H1 (cell line): ENCODE results near the gene ENKD1. TPM values are rescaled to one million over a fixed set of nuclear protein-coding genes. Genes with fewer than 3 reads are reported as not detected.

Experiments
- CTCF ChIA-PET: fragments of 300-600 bp; sonication (Branson Sonifier 250); formaldehyde crosslinking; loops from one replicate; lab custom pipeline; 2021; ENCODE audit not compliant: partially characterized antibody; lab: Charles Lee
- POLR2A ChIA-PET: fragments of 300-600 bp; sonication (Branson Sonifier 250); formaldehyde crosslinking; loops from one replicate; lab custom pipeline; 2021; ENCODE audit warnings: inconsistent platforms; ENCODE audit not compliant: partially characterized antibody; lab: Charles Lee
- DNase-seq, 2 experiments: peaks; one replicate each; pipeline versions ENCODE4 v3.0.0 to v3.0.0-alpha.2; 2010 to 2022; ENCODE audit warnings: low spot score in 2 of 2, low read depth in 1 of 2, mixed read lengths in 1 of 2
- FAIRE-seq: peaks from 2 replicates; lab custom pipeline; 2011; peaks lifted over from hg19 to GRCh38; lab: Jason Lieb, UNC
- H2AFZ ChIP-seq: 2 replicates; pipeline ENCODE4 v1.8.1; 2012; ENCODE audit warnings: low read length, inconsistent platforms
- H2AK5ac ChIP-seq: 2 replicates; pipeline ENCODE4 v1.6.1; 2013; ENCODE audit warnings: low read depth, low read length
- H2BK120ac ChIP-seq: replicated peaks from 2 replicates; pipeline ENCODE3; 2013; ENCODE audit warnings: low read depth, low read length, inconsistent platforms
- H2BK12ac ChIP-seq: 2 replicates; pipeline ENCODE4 v1.6.1; 2013; ENCODE audit warnings: low read depth, low read length
- H2BK15ac ChIP-seq: 2 replicates; pipeline ENCODE4 v1.6.1; 2013; ENCODE audit warnings: low read length
- H2BK20ac ChIP-seq: 2 replicates; pipeline ENCODE4 v1.6.1; 2013; ENCODE audit warnings: low read length
- H2BK5ac ChIP-seq: 2 replicates; pipeline ENCODE4 v1.6.1; 2013; ENCODE audit warnings: low read depth, low read length
- H3K14ac ChIP-seq: 2 replicates; pipeline ENCODE4 v1.6.1; 2013; ENCODE audit warnings: inconsistent platforms; ENCODE audit not compliant: insufficient read length
- H3K18ac ChIP-seq: 2 replicates; pipeline ENCODE4 v1.6.1; 2013; ENCODE audit warnings: low read length; ENCODE audit errors: extremely low read depth
- H3K23ac ChIP-seq: 2 replicates; pipeline ENCODE4 v1.6.1; 2013; ENCODE audit warnings: inconsistent platforms; ENCODE audit not compliant: insufficient read length
- H3K23me2 ChIP-seq: 2 replicates; pipeline ENCODE4 v1.6.1; 2013; ENCODE audit warnings: low read depth, low read length
- H3K27ac ChIP-seq: 2 replicates; pipeline ENCODE4 v1.6.1; 2011; ENCODE audit warnings: low read depth, low read length, inconsistent platforms
- H3K27me3 ChIP-seq, 4 experiments: replicated peaks in 1 of 4; 1 replicate in 1 of 4; 2 replicates in 3 of 4; pipeline versions ENCODE4 v1.6.1 to v1.8.1; 2011 to 2013; ENCODE audit warnings: low read length in 3 of 4, mild to moderate bottlenecking in 3 of 4, inconsistent platforms in 2 of 4, mixed read lengths in 2 of 4, moderate library complexity in 1 of 4; ENCODE audit not compliant: control insufficient read depth in 3 of 4, insufficient read depth in 3 of 4; ENCODE audit errors: extremely low read depth in 1 of 4
- H3K36me3 ChIP-seq, 4 experiments: 2 replicates each; pipeline versions ENCODE4 v1.6.1 to v1.8.1; 2011 to 2013; ENCODE audit warnings: mild to moderate bottlenecking in 4 of 4, low read length in 3 of 4, moderate library complexity in 2 of 4, control low read depth in 1 of 4, inconsistent platforms in 1 of 4; ENCODE audit not compliant: insufficient read depth in 4 of 4, control insufficient read depth in 2 of 4
- H3K4ac ChIP-seq: replicated peaks from 2 replicates; pipeline ENCODE3; 2013; ENCODE audit warnings: low read length, low read depth, mixed read lengths, inconsistent platforms; ENCODE audit not compliant: insufficient read length
- H3K4me1 ChIP-seq, 4 experiments: replicated peaks in 1 of 4; 1 replicate in 1 of 4; 2 replicates in 3 of 4; pipeline versions ENCODE4 v1.6.1 to v1.8.1; 2011 to 2013; ENCODE audit warnings: low read length in 3 of 4, inconsistent platforms in 2 of 4, mixed read lengths in 1 of 4; ENCODE audit not compliant: insufficient read depth in 4 of 4, control insufficient read depth in 3 of 4
- H3K4me2 ChIP-seq, 2 experiments: 2 replicates each; pipeline versions ENCODE4 v1.6.1 to v1.8.1; 2011 to 2013; ENCODE audit warnings: low read depth in 2 of 2, low read length in 2 of 2, control low read depth in 1 of 2, inconsistent platforms in 1 of 2, mild to moderate bottlenecking in 1 of 2; ENCODE audit not compliant: insufficient read depth in 1 of 2
- H3K4me3 ChIP-seq, 4 experiments: fragments of 200-600, 300-600 bp in 1 of 4; sonication (generic), shearing (Covaris generic), sonication (Bioruptor Twin) in 1 of 4; 2 replicates each; pipeline versions ENCODE4 v1.5.1 to v1.8.1; 2011 to 2016; ENCODE audit warnings: low read length in 4 of 4, low read depth in 3 of 4, control low read depth in 2 of 4, inconsistent platforms in 2 of 4, mild to moderate bottlenecking in 2 of 4, mixed read lengths in 1 of 4, moderate library complexity in 1 of 4; ENCODE audit not compliant: insufficient read depth in 2 of 4; ENCODE audit errors: extremely low read depth in 1 of 4
- H3K56ac ChIP-seq: replicated peaks from 2 replicates; pipeline ENCODE3; 2013; ENCODE audit warnings: low read depth, mild to moderate bottlenecking, mixed read lengths, low read length, inconsistent platforms; ENCODE audit not compliant: insufficient read length
- H3K79me1 ChIP-seq: 2 replicates; pipeline ENCODE4 v1.6.1; 2013; ENCODE audit warnings: low read depth, low read length, control low read depth
- H3K79me2 ChIP-seq, 2 experiments: 2 replicates each; pipeline versions ENCODE4 v1.6.1 to v1.8.1; 2012 to 2013; ENCODE audit warnings: low read length in 2 of 2, mild to moderate bottlenecking in 2 of 2, inconsistent platforms in 1 of 2; ENCODE audit not compliant: insufficient read depth in 2 of 2, control insufficient read depth in 1 of 2
- H3K9ac ChIP-seq, 4 experiments: replicated peaks in 1 of 4; 1 replicate in 1 of 4; 2 replicates in 3 of 4; pipeline versions ENCODE4 v1.6.1 to v1.8.1; 2011 to 2013; ENCODE audit warnings: low read depth in 3 of 4, low read length in 3 of 4, control low read depth in 2 of 4, mild to moderate bottlenecking in 2 of 4, moderate library complexity in 2 of 4, inconsistent platforms in 1 of 4; ENCODE audit errors: extremely low read depth in 1 of 4
- H3K9me3 ChIP-seq, 2 experiments: 2 replicates each; pipeline versions ENCODE4 v1.6.1 to v1.8.1; 2012 to 2013; ENCODE audit warnings: mild to moderate bottlenecking in 2 of 2, moderate library complexity in 2 of 2, control low read depth in 1 of 2, inconsistent platforms in 1 of 2, low read depth in 1 of 2, low read length in 1 of 2, mixed read lengths in 1 of 2; ENCODE audit not compliant: insufficient read depth in 2 of 2
- H4K20me1 ChIP-seq, 2 experiments: replicated peaks in 1 of 2; 2 replicates each; pipeline versions ENCODE3 to v1.8.1; 2011 to 2013; ENCODE audit warnings: inconsistent platforms in 2 of 2, low read length in 2 of 2, mild to moderate bottlenecking in 1 of 2; ENCODE audit not compliant: insufficient read depth in 2 of 2, control insufficient read depth in 1 of 2
- H4K5ac ChIP-seq: 2 replicates; pipeline ENCODE4 v1.6.1; 2013; ENCODE audit warnings: low read length, low read depth, mixed read lengths, inconsistent platforms; ENCODE audit not compliant: insufficient read length
- H4K8ac ChIP-seq: 2 replicates; pipeline ENCODE4 v1.8.0; 2013; ENCODE audit warnings: mild to moderate bottlenecking, moderate library complexity, low read length, inconsistent platforms; ENCODE audit not compliant: insufficient read depth; ENCODE audit errors: extremely low read depth
- H4K91ac ChIP-seq: replicated peaks from 2 replicates; pipeline ENCODE3; 2013; ENCODE audit warnings: low read length, mixed read lengths, inconsistent platforms; ENCODE audit not compliant: insufficient read length
- GABPA ChIP-seq: IDR thresholded peaks from 2 replicates; pipeline ENCODE4 v1.6.1; 2011; ENCODE audit warnings: mild to moderate bottlenecking, low read length, moderate library complexity, borderline replicate concordance; ENCODE audit not compliant: insufficient read depth
- KDM4A ChIP-seq: IDR thresholded peaks from one replicate; pipeline ENCODE4 v1.7.1; 2012; ENCODE audit warnings: low read depth, mild to moderate bottlenecking, moderate library complexity, low read length, inconsistent platforms; ENCODE audit not compliant: severe bottlenecking
- NANOG ChIP-seq: IDR thresholded peaks from 2 replicates; pipeline ENCODE4 v1.6.1; 2011; ENCODE audit warnings: low read length, low read depth, mild to moderate bottlenecking, inconsistent platforms; ENCODE audit not compliant: insufficient read depth, poor library complexity, severe bottlenecking
- RBBP5 ChIP-seq: IDR thresholded peaks from 2 replicates; pipeline ENCODE4 v1.7.1; 2012; ENCODE audit warnings: low read depth, mild to moderate bottlenecking, inconsistent platforms, low read length, moderate library complexity, borderline replicate concordance
- SIN3A ChIP-seq, 2 experiments: IDR thresholded peaks in 1 of 2; conservative IDR thresholded peaks in 1 of 2; 2 replicates each; pipeline ENCODE4 v1.6.1; 2011 to 2012; ENCODE audit warnings: low read length in 2 of 2, improper control_type of control experiment in 1 of 2, low read depth in 1 of 2, mild to moderate bottlenecking in 1 of 2
- TAF7 ChIP-seq: optimal IDR thresholded peaks from 2 replicates; pipeline ENCODE3; 2011; ENCODE audit warnings: low read depth, mild to moderate bottlenecking, inconsistent platforms, low read length, moderate library complexity, borderline replicate concordance
- TEAD4 ChIP-seq: IDR thresholded peaks from 2 replicates; pipeline ENCODE4 v1.6.1; 2012; ENCODE audit warnings: low read depth, low read length, inconsistent platforms, mixed read lengths
- ZNF274 ChIP-seq: IDR thresholded peaks from 2 replicates; pipeline ENCODE4 v1.7.0; 2012; ENCODE audit warnings: low read length, borderline replicate concordance; ENCODE audit errors: extremely low read depth
- WGBS, 2 experiments: shearing (Covaris generic) in 1 of 2; methylation state at CpG; one replicate each; pipeline versions ENCODE4 v1.1.6 to v1.1.7; 2013 to 2015; ENCODE audit warnings: low lambda C conversion rate in 2 of 2, mixed read lengths in 2 of 2, inconsistent platforms in 1 of 2, low coverage in 1 of 2, missing lambda C conversion rate in 1 of 2; ENCODE audit not compliant: insufficient replicate concordance in 2 of 2, insufficient coverage in 1 of 2, insufficient read length in 1 of 2; ENCODE audit errors: extremely low coverage in 1 of 2, missing lambda C conversion rate in 1 of 2; 5-methylcytosine and 5-hydroxymethylcytosine counted together
- polyA plus RNA-seq, 7 experiments: library from polyadenylated mRNA; depleted of rRNA in 3 of 7; stranded (reverse) in 5 of 7; unstranded in 2 of 7; fragments of >200 nt in 5 of 7; fragments of 200-250 nt in 2 of 7; gene quantifications; 1 replicate in 5 of 7; 2 replicates in 1 of 7; 4 replicates in 1 of 7; pipeline versions ENCODE4 v1.2.1 to v1.2.3, GENCODE V29; 2011 to 2013; ENCODE audit warnings: missing spikeins in 2 of 7, mixed read lengths in 2 of 7
- total RNA-seq: library from RNA; stranded (reverse); fragmentation: NEBNext Ultra II Directional; extraction: Animal tissue kit (Norgen Biotek cat#: 25700); gene quantifications from 2 replicates; pipeline ENCODE4 v1.2.1, GENCODE V29; 2021

The ENKD1 gene
- total and polyA plus RNA-seq, 2 of the 8 experiments (the other 6 are each of a cell fraction or from before 2014, with no cell fraction given) = 12.9 to 16.1 TPM

GRCh38 chr16:67652578-67653127, 13.9 kb downstream of the ENKD1 start:
- no peak overlapping the region for H3K23ac ChIP-seq
- WGBS, 2 experiments = 52% methylated on average over 2 of the region's 59 CpGs; no CpG with 5 or more reads in 1 of the 2 experiments
- H3K27ac ChIP-seq = no peak overlapping the region
- H2BK5ac ChIP-seq = no peak overlapping the region
- H4K8ac ChIP-seq = no peak overlapping the region
- no peak overlapping the region for H2BK20ac ChIP-seq
- H3K23me2 ChIP-seq = peaks cover 5% of the 10 kb centered on the region; the same call in 1 of the 2 replicates
- H2AK5ac ChIP-seq = no peak overlapping the region
- peaks cover 2 to 29% (median 20%) of the 10 kb centered on the region in 4 experiments; a peak in 5 of 7 replicates for H3K27me3 ChIP-seq
- no peaks in the 10 kb centered on the region for H3K9me3 ChIP-seq
- H3K4ac ChIP-seq = no peak overlapping the region
- H4K91ac ChIP-seq = no peak overlapping the region
- H3K4me2 ChIP-seq = peak overlapping the region; percentile 64 to 96
- H4K20me1 ChIP-seq = peaks cover 5 to 15% of the 10 kb centered on the region in 2 experiments
- 0 out of 8 replicates have a peak, but pooled peaks cover 0 to 4% (median 0%) of the 10 kb centered on the region in 4 experiments for H3K36me3 ChIP-seq
- peaks cover 0 to 18% (median 7%) of the 10 kb centered on the region in 4 experiments; a peak in 5 of 7 replicates for H3K4me1 ChIP-seq
- no peak overlapping the region for H2AFZ ChIP-seq
- no peak overlapping the region for H2BK12ac ChIP-seq
- no peak overlapping the region for H3K14ac ChIP-seq
- peak in 1 of 2 experiments; percentile 83 for DNase-seq
- H3K79me2 ChIP-seq = no peaks in the 10 kb centered on the region
- no peak overlapping the region for H3K56ac ChIP-seq
- H3K4me3 ChIP-seq = peak overlapping the region; percentile 47 to 76 (median 58)
- H3K18ac ChIP-seq = no peak overlapping the region
- CTCF ChIA-PET = interaction anchor here (0.5 to 18.0 kb wide), 9 partner anchors 10 to 143 kb away, joined by 3 to 202 read pairs (median 5); partner anchors contain the start of genes ACD, C16orf86, ENKD1 and PARD6A
- no peak overlapping the region for H2BK120ac ChIP-seq
- peak; percentile 1 for TF ChIP-seq NANOG
- peak; percentile 53 for TF ChIP-seq KDM4A
- 0 out of 2 replicates have a peak, but pooled peaks have one; percentile 44 for TF ChIP-seq RBBP5
- peak; percentile 20 for TF ChIP-seq TAF7
- TF ChIP-seq SIN3A (conservative IDR thresholded peaks at IDR 0.05 in 1 of 2, IDR thresholded peaks at IDR 0.05 in 1 of 2; ENCODE audit: low read depth in 1 of 2, low read length in 2 of 2) = peak; percentile 18 to 80; a peak in 1 of 4 replicates
- TF ChIP-seq ZNF274 = no peak
- TF ChIP-seq TEAD4 = no peak
- TF ChIP-seq GABPA = 0 out of 2 replicates have a peak, but pooled peaks have one; percentile 15
- H2BK15ac ChIP-seq = no peak overlapping the region
- POLR2A ChIA-PET = interaction anchor here (0.7 to 1.7 kb wide), 4 partner anchors 11 to 282 kb away, joined by 3 to 4 read pairs (median 4); partner anchors contain the start of gene CTCF
- H3K79me1 ChIP-seq = no peaks in the 10 kb centered on the region
- H4K5ac ChIP-seq = no peak overlapping the region
- FAIRE-seq = no peak
- no peak overlapping the region for H3K9ac ChIP-seq
